ENCODE data around the gene CRYGC.

CRYGC gene

GRCh38 chr2:208092093-208092832, 37.4 kb downstream of the CRYGC start:
- DNase-seq: no peak

- DNase-seq: no peak
Observed at GRCh38 chr2:208090420-208090819, 39.2 kb downstream of the CRYGC start.

GRCh38 chr2:208086029-208086428, 43.6 kb downstream of the CRYGC start:
- no peak for DNase-seq

DNA sequence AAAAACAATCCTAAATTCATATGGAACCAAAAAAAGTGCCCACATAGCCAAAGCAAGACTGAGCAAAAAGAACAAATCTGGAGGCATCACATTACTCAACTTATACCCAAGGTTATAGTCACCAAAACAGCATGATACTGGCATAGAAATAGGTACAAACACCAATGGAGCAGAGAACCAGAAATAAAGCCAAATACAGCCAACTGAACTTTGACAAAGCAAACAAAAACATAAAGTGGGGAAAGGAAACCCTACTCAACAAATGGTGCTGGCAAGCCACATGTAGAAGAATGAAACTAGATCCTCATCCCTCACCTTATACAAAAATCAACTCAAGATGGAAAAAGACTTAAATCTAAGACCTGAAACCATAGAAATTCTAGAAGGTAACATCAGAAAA, 45.8 kb downstream of the CRYGC start:
- no peak for DNase-seq
